Chondrocyte (in vitro differentiated cells): Measurements from ENCODE around the gene TDP1. TPM values are rescaled to one million over a fixed set of nuclear protein-coding genes. Genes with fewer than 3 reads are reported as not detected.

Source experiments
- DNase-seq: peaks from one replicate; pipeline ENCODE4 v3.0.0; 2021; ENCODE audit warnings: mixed read lengths, low spot score
- H3K27ac Mint-ChIP-seq: one replicate; pipeline ENCODE4 v1.8.0; 2021; ENCODE audit warnings: mild to moderate bottlenecking, moderate library complexity, mixed read lengths; ENCODE audit not compliant: unreplicated experiment
- H3K27me3 Mint-ChIP-seq: 2 replicates; pipeline ENCODE4 v1.8.0; 2021; ENCODE audit warnings: low read depth, mixed read lengths
- H3K36me3 Mint-ChIP-seq: 2 replicates; pipeline ENCODE4 v1.8.0; 2021; ENCODE audit warnings: low read depth, mixed read lengths
- H3K4me1 Mint-ChIP-seq: 2 replicates; pipeline ENCODE4 v1.8.0; 2021; ENCODE audit warnings: low read depth, mild to moderate bottlenecking, mixed read lengths
- H3K4me3 Mint-ChIP-seq: one replicate; pipeline ENCODE4 v1.8.0; 2021; ENCODE audit warnings: mild to moderate bottlenecking, moderate library complexity, mixed read lengths; ENCODE audit not compliant: unreplicated experiment
- H3K9me3 Mint-ChIP-seq: 2 replicates; pipeline ENCODE4 v1.8.0; 2021; ENCODE audit warnings: low read depth, mixed read lengths
- CTCF ChIP-seq: fragments of 200-600 bp; sonication (generic); IDR thresholded peaks from 2 replicates; pipeline ENCODE4 v1.5.0; 2021; ENCODE audit warnings: antibody characterized with exemption, mild to moderate bottlenecking, moderate library complexity
- total RNA-seq: library from RNA; stranded (reverse); gene quantifications from 3 replicates; pipeline ENCODE4 v1.2.1, GENCODE V29; 2021

The TDP1 gene
- total RNA-seq, 1 donor from 2014 or later = 15.0 TPM

- Mint-ChIP-seq H3K36me3 (peaks cover 29% of the 10 kb centered on the region), H3K4me3 (no peak overlapping the region), H3K27ac (no peak overlapping the region), H3K27me3 (no peaks in the 10 kb centered on the region), H3K9me3 (no peaks in the 10 kb centered on the region), H3K4me1 (no peaks in the 10 kb centered on the region)
- no peak for TF ChIP-seq CTCF
- no peak for DNase-seq
Observed at GRCh38 chr14:90034835-90035525, 79.3 kb downstream of the TDP1 start.

- Mint-ChIP-seq H3K4me1 (no peaks in the 10 kb centered on the region), H3K36me3 (peaks cover 22% of the 10 kb centered on the region), H3K4me3 (no peak overlapping the region), H3K9me3 (no peaks in the 10 kb centered on the region), H3K27me3 (no peaks in the 10 kb centered on the region), H3K27ac (no peak overlapping the region)
- TF ChIP-seq CTCF = no peak
- DNase-seq = no peak
Observed at GRCh38 chr14:90039253-90040010, 83.7 kb downstream of the TDP1 start.

GRCh38 chr14:90040411-90040810, 84.7 kb downstream of the TDP1 start:
- Mint-ChIP-seq H3K27me3 (no peaks in the 10 kb centered on the region), H3K36me3 (peaks cover 22% of the 10 kb centered on the region), H3K9me3 (no peaks in the 10 kb centered on the region), H3K4me3 (no peak overlapping the region), H3K27ac (no peak overlapping the region), H3K4me1 (no peaks in the 10 kb centered on the region)
- no peak for TF ChIP-seq CTCF
- DNase-seq = no peak

- no peak overlapping the region for H3K27ac Mint-ChIP-seq
- H3K36me3 Mint-ChIP-seq = peaks cover 17% of the 10 kb centered on the region
- H3K27me3 Mint-ChIP-seq = no peaks in the 10 kb centered on the region
- H3K4me1 Mint-ChIP-seq = no peaks in the 10 kb centered on the region
- no peak for DNase-seq
- no peak for TF ChIP-seq CTCF
- no peaks in the 10 kb centered on the region for H3K9me3 Mint-ChIP-seq
- H3K4me3 Mint-ChIP-seq = no peak overlapping the region
Observed at GRCh38 chr14:90042496-90043252, 86.9 kb downstream of the TDP1 start.

- Mint-ChIP-seq H3K4me1 (no peaks in the 10 kb centered on the region), H3K27ac (no peak overlapping the region), H3K36me3 (peaks cover 10% of the 10 kb centered on the region), H3K27me3 (peaks cover 4% of the 10 kb centered on the region), H3K9me3 (no peaks in the 10 kb centered on the region), H3K4me3 (no peak overlapping the region)
- no peak for DNase-seq
- no peak for TF ChIP-seq CTCF
Observed at GRCh38 chr14:90045616-90046015, 89.9 kb downstream of the TDP1 start.
